Type B pancreatic cell (in vitro differentiated cells): ENCODE data around the gene ZNF175. TPM values are rescaled to one million over a fixed set of nuclear protein-coding genes. Genes with fewer than 3 reads are reported as not detected.
"Not testable (repeated sequence)": the region's sequence is repeated elsewhere in the genome, so short reads cannot be mapped to it uniquely, and the experiment has no call there.

Source experiments
- DNase-seq: peaks from one replicate; pipeline ENCODE4 v3.0.0; 2021; ENCODE audit warnings: mixed read lengths; ENCODE audit not compliant: unreplicated experiment; ENCODE audit errors: extremely low spot score
- H3K27ac Mint-ChIP-seq: 2 replicates; pipeline ENCODE4 v1.8.0; 2021; ENCODE audit warnings: mild to moderate bottlenecking, mixed read lengths
- H3K27me3 Mint-ChIP-seq: 2 replicates; pipeline ENCODE4 v1.8.0; 2021; ENCODE audit warnings: mixed read lengths
- H3K36me3 Mint-ChIP-seq: 2 replicates; pipeline ENCODE4 v1.8.0; 2021; ENCODE audit warnings: mixed read lengths
- H3K4me1 Mint-ChIP-seq: one replicate; pipeline ENCODE4 v1.8.0; 2021; ENCODE audit warnings: mixed read lengths; ENCODE audit not compliant: unreplicated experiment
- H3K4me3 Mint-ChIP-seq: 2 replicates; pipeline ENCODE4 v1.8.0; 2021; ENCODE audit warnings: mild to moderate bottlenecking, mixed read lengths
- H3K9me3 Mint-ChIP-seq: 2 replicates; pipeline ENCODE4 v1.8.0; 2021; ENCODE audit warnings: mixed read lengths
- CTCF ChIP-seq: fragments of 200-600 bp; sonication (generic); conservative IDR thresholded peaks from 2 replicates; pipeline ENCODE4 v1.5.0; 2021; ENCODE audit warnings: antibody characterized with exemption, mild to moderate bottlenecking
- total RNA-seq: library from RNA; stranded (reverse); gene quantifications from 2 replicates; pipeline ENCODE4 v1.2.1, GENCODE V29; 2021; ENCODE audit warnings: low replicate concordance

Gene ZNF175
- total RNA-seq, 1 donor from 2014 or later, result 14.0 TPM

GRCh38 chr19:51627491-51628138, 56.5 kb downstream of the ZNF175 start:
- H3K27ac Mint-ChIP-seq, result no peak overlapping the region
- no peaks in the 10 kb centered on the region for H3K9me3 Mint-ChIP-seq
- no peaks in the 10 kb centered on the region for H3K4me1 Mint-ChIP-seq
- no peak for TF ChIP-seq CTCF
- no peak overlapping the region for H3K4me3 Mint-ChIP-seq
- no peaks in the 10 kb centered on the region for H3K27me3 Mint-ChIP-seq
- DNase-seq, result peak; percentile 62
- H3K36me3 Mint-ChIP-seq, result no peaks in the 10 kb centered on the region

- Mint-ChIP-seq H3K4me1 (no peaks in the 10 kb centered on the region), H3K4me3 (no peak overlapping the region), H3K9me3 (no peaks in the 10 kb centered on the region), H3K27me3 (no peaks in the 10 kb centered on the region), H3K27ac (no peak overlapping the region), H3K36me3 (no peaks in the 10 kb centered on the region)
- no peak for TF ChIP-seq CTCF
- no peak for DNase-seq
Measured at GRCh38 chr19:51628153-51628939, 57.3 kb downstream of the ZNF175 start.

GRCh38 chr19:51630315-51630714, 59.2 kb downstream of the ZNF175 start, which contains the start of gene SIGLEC5:
SIGLEC5 (minus strand) TSS chr19:51630401; CDS start chr19:51630335, 66 bp downstream.
- not testable (repeated sequence) for H3K9me3 Mint-ChIP-seq, H3K27ac Mint-ChIP-seq, DNase-seq, H3K27me3 Mint-ChIP-seq, H3K36me3 Mint-ChIP-seq, H3K4me3 Mint-ChIP-seq, H3K4me1 Mint-ChIP-seq

- Mint-ChIP-seq H3K4me3 (no peak overlapping the region), H3K9me3 (no peaks in the 10 kb centered on the region), H3K4me1 (no peaks in the 10 kb centered on the region), H3K27ac (no peak overlapping the region), H3K27me3 (no peaks in the 10 kb centered on the region), H3K36me3 (no peaks in the 10 kb centered on the region)
- no peak for DNase-seq
- no peak for TF ChIP-seq CTCF
Measured at GRCh38 chr19:51632126-51632525, 61.0 kb downstream of the ZNF175 start.

- H3K4me1 Mint-ChIP-seq, result no peaks in the 10 kb centered on the region
- no peak for DNase-seq
- peak; percentile 63 for TF ChIP-seq CTCF
- H3K27ac Mint-ChIP-seq, result no peak overlapping the region
- H3K4me3 Mint-ChIP-seq, result no peak overlapping the region
- no peaks in the 10 kb centered on the region for H3K36me3 Mint-ChIP-seq
- no peaks in the 10 kb centered on the region for H3K9me3 Mint-ChIP-seq
- peaks cover 12% of the 10 kb centered on the region for H3K27me3 Mint-ChIP-seq
Measured at GRCh38 chr19:51637362-51637978, 66.4 kb downstream of the ZNF175 start.

- no peak for TF ChIP-seq CTCF
- Mint-ChIP-seq H3K4me1 (no peaks in the 10 kb centered on the region), H3K9me3 (no peaks in the 10 kb centered on the region), H3K27me3 (peaks cover 15% of the 10 kb centered on the region), H3K36me3 (no peaks in the 10 kb centered on the region), H3K27ac (no peak overlapping the region), H3K4me3 (no peak overlapping the region)
- no peak for DNase-seq
Measured at GRCh38 chr19:51639916-51640315, 68.8 kb downstream of the ZNF175 start.
